Glomerular visceral epithelial cell (primary cell): ENCODE measurements around the gene GDF11.

ENCODE experiments used
- DNase-seq: peaks from one replicate; pipeline ENCODE4 v3.0.0-alpha.2; 2016; ENCODE audit errors: extremely low spot score

Gene GDF11

DNA sequence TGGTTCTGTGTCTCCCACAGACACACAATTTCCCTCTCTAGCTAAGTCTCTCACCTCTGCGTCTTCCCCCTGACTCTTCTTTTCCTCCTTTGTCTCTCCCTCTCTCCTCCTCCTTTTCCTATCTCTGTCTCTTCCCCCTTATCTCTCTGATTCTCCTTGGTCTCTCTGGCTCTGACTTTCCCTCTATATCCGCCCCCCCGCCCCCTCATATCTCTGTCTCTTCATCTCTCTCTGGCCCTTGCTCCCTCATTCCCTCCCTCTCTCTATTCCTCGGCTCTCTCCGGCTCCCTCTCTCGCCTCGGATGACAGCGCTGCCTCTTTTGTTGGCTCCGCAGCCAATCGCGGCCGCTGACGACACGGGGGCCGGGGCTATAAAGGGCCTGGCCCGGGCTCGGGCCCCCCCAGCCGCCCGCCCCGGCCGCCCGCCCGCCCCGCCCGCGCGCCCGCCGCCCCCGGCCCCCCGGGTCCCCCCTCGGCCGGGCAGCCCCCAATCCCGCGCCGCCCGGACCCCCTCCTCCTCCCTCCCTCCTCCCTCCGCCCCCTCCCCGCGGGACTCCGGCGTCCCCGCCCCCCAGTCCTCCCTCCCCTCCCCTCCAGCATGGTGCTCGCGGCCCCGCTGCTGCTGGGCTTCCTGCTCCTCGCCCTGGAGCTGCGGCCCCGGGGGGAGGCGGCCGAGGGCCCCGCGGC lies at the start of gene GDF11:
Gene GDF11, plus strand, starts transcription at position 404 of the 687 bp plus-strand sequence. Its CDS starts 195 bp downstream, at position 599.
- DNase-seq = peak; percentile 82

DNA sequence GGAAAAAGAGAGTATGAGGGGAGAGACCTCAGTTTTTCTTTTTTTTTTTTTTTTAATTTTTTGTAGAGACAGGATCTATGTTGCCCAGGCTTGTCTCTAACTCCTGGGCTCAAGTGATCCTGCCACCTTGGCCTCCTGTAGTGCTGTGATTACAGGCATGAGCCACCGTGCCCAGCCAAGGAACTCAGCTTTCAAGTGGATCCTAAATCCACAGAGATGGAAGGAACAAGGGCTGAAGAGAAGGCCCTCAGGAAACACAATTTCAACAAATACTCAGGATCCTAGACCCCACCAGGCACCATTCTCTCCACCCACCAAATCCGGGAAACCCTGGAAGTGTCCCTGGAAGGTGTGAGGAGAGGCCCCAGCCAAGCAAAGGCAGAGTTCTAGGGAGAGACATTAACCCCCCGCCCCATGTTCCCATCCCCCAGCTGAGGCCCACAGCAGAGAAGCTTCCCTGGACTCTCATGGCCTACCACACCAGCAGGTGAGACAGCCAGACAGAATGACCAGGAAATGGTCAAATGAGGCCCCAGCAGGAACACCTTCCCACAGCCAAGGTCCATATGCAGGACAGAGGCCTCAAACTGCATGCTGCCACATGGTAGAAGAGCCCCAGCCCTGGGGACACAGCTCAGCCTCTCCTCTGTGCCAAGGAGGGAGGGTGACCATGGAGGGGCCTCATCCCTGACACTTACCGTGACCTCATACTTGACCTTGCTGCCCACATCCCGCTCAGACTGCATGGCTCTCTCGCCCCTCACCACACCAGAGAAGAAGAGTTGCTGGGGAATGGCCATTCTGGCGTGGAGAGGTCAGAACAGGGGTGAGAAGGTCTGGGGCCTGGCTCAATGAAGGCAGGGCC lies 49.4 kb upstream of the GDF11 start:
- no peak for DNase-seq

- DNase-seq = no peak
Observed at GRCh38 chr12:55694188-55694515, 48.8 kb upstream of the GDF11 start.

DNA sequence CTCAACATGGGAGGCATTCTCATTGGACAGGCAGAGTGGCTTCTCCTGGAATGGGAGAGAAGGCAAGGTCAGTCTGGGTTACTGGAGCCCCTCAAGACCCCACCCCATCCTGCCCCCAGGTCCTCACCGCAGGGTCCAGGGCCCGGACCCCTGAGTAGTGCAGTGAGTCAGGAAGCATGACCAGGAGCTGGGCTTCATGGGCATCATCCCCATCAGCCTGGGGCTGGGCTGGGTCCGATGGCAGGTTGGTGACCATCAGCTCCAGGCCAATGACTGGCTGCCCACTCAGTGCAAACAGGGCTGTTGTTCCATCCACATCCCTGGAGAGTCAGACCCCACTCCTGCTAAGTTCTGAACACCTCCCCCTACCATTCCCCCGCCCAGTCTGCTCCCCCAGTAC lies 48.3 kb upstream of the GDF11 start:
- DNase-seq = no peak

DNA sequence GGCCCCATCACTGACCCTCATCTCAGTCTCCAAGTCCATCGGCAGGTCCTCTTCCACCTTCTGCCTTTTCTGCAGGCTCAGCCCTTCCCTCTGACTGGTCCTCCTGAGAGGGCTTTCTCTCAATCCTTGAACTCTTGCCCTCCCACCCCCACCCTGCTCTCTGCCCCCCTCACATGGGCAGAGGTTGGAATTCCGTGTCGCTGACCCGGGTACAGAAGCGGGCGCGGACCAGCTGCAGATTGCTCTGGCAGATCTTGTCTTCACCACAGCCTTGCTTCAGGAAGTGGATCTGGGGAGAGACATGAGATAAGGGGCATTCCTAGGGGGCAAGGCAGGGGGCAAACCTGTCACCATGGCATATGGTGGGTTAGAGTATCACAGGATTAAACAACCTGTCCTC lies 47.6 kb upstream of the GDF11 start:
- no peak for DNase-seq

GRCh38 chr12:55696141-55696540 lies 46.8 kb upstream of the GDF11 start:
- no peak for DNase-seq

GRCh38 chr12:55696796-55697462 lies 46.0 kb upstream of the GDF11 start:
- DNase-seq = no peak

DNA sequence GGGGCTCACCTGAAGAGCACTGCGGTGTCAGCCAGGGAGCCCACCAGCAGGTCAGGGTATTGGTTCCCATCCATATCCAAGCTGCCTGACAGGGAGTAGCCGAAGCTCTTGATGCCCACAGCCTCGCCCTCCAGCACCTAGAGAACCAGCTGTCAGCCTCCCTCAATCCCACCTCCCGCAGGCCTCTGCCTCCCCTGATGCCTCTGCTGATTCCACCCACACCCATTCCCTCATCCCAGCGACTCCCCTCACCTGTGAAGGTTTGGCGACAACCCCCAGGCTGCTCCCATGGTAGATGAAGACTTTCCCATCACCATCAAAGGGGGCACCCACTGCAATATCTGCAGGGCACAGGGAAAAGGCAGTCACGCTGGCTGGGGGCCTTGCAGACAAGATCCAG lies 45.2 kb upstream of the GDF11 start:
- DNase-seq = no peak

- DNase-seq = no peak
Observed at GRCh38 chr12:55698241-55698955, 44.5 kb upstream of the GDF11 start.

DNA sequence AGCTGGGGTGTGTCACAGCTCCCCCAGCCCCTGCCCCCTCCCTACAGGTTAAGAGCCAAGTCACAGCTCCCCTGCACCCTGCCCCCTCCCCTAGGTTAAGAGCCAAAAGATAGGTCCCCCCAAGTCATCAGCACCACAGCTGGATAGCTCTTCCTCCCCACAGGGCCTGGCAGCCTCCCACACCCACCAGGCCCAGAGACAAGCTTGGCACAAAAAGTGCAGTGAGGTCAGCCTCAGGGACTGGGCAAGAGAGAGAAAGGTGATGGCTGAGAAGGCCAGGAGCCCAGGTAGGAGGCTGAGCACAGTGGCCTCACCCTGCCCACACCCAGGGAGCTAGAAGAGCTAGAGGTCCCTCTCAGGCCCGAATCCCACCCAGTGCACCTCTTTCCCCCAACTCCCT lies 44.0 kb upstream of the GDF11 start:
- DNase-seq = no peak

DNA sequence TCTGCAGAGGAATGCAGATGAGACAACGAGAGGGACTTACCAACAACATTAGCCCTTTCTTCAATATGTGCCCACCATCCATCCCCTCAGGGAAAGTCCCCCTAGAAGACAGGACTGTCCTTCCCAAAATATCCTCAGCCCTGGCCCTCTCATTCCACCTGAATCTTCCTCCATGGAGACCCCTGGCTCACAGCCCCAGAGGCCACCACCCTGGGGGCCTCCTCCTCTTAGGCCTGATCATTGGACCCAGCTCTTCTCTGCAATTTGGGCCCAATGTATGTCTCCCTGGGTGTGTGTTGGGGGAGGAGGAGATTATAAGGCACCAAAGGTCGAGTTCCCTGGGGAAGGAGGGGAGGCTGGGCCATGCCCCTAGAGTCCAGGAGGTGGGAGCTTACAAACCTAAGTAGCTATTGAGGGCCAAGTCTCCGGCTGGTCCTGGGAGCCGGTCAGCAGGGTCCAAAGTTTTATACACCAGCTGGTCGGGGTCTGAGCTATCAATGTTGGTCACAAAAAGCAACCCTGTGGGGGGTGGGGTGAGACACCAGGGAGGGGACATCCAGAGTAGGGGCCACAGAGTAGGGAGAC lies 43.4 kb upstream of the GDF11 start:
- no peak for DNase-seq

DNA sequence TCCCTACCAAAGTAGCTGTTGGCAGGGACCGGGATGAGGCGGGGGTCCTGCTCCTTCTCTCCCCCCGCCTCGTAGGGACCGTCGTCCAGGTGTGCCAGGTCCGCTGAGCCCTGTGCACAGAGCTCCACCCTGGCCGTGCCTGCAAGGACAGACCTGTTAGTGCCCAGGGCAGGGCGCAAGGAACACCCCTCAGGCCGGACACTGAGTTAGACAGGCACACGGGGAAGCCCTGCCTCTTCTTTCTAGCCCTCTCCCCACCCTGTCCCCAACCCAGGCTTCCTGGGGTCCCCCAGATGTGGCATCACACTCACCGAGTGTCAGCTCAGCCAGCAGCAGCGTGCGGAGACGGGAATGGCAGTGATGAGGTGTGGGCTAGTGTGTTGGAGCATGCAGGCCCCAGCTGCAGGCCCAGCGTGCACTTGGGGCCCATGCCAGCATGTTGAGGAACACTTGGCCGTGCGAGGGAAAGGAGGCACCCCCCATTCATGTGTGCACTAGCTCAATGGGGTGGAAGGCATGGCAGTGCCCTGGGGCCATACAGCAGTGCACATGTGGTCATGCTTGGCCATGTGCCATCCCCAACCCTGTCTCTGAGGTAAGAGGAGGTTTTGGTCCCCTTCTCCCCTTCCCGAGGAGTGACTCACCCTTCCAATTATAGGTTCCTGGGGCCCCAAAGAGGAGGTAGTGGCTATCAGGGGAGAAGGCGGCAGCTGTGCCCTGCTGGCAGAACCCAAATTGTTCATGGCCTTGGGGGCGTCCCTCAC lies 42.5 kb upstream of the GDF11 start:
- DNase-seq = peak; percentile 58

DNA sequence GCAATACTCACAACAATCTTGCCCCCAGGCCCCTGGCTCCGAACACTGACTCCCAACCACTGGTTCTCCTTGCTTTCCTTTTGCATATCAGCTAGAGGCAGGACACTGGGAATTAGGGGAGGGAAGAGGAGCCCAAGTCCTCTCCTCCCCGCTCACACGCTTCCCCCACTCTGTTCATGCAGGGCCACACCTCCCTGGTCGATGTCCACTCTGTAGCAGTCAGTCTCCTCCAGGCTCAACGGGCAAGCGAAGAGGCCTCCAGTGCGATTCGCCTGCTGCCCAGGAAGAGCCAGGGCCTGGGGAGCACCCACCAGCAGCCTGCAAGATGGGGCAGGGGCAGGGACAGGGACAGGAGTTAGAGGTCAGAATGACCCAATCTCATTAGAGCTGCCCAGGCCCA lies 40.1 kb upstream of the GDF11 start:
- DNase-seq = no peak

DNA sequence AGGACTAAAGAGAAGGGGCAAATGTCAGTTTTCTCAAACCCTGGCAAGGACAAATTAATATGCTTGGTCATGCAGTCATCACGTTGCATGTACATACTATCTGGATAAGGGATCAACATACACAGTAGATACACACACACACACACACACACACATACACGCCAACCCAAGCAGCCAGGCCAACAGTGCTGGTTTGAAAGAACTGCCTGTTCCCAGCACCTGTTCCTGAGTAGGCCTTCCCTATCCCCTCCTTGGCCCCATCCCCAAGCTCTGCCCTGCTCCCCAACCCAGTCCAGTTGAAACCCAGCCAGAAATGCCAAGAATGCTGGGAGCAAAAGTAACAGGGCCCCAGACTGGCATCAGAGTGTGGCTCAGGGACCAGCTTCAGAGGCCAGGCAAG lies 39.6 kb upstream of the GDF11 start:
- no peak for DNase-seq

GRCh38 chr12:55703901-55704761 lies 38.8 kb upstream of the GDF11 start:
- DNase-seq = no peak

GRCh38 chr12:55704824-55705718 lies 37.9 kb upstream of the GDF11 start:
- no peak for DNase-seq

- no peak for DNase-seq
Observed at GRCh38 chr12:55705782-55706402, 37.0 kb upstream of the GDF11 start.

GRCh38 chr12:55706568-55707218 lies 36.2 kb upstream of the GDF11 start:
- no peak for DNase-seq
